Measurements from ENCODE around the gene SPAG16.

The SPAG16 gene

DNA sequence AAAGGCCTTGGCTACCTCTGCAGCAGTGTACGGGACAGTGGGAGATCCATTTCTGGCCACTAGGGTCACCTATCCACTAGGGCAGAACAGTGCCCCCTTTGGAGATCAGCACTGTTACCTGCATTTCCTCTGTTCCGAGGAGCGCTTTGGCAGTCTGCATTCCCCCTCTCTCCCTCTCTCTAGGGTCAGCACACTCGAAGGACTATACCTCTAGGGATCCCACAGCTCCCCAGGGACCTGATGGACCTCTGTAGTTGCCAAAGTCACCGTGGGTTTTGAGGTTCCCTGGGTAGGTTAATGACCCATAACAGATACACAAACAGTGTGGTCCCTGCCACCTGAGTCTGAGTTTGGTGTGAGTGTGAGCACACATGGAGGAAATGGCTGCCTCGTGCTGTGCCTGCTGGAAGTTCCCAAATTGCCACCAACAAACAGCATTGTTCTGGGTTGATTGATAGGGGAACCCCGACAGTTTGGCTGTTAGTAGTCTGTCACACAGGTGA is 1026.8 kb downstream of the SPAG16 start:
- DNase-seq = no peak

DNA sequence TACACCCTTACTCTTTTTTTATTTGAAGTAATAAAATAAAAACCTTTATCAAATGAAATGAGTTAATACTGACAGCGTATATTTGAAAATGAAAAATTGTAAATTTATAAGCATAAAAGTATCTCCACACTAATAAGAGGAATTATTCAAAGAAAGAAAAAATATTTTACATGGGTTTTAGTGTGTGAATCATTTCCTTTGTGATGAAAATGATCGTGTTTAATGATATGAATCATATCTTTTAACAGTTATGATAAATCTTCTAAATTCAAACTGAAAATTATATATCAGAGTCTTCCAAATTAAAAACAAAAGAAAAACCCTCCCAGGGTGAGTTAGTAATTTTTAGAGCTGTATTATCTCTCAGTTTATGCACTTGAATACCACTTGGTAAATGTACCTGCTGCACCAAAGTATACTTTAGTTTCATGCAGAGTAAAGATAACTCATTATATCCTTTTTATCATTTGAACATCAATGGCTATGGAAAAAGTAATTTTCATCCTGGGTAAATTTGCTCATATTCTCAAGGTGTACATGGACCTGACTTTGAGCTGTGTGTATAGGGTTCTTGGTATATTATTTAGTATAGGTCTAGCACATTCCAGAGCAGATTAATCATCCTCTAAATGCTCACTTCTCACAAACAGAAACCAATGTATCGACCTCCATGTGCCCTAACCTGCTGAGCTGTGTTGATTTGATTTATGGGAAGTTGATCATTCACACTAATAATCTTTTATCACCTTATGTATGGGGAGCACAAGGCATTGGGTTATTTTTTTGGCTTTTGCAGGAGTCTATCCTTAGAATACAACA is 1027.9 kb downstream of the SPAG16 start:
- DNase-seq = no peak

DNA sequence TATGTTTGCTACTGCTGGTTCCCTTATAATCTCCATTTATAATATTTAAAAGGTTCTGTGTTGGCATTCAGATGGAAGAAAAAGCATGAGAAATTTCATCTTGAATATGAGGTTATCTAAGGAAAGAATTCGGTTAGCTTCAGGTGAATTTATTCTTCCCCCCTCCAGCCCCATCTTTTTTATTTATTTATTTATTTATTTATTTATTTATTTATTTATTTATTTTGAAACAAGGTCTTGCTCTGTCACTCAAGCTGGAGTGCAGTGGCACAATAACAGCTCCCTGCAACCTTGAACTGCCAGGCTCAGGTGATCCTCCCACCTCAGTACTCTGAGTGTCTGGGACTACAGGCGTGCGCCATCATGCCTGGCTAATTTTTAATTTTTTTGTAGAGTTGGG is 1031.1 kb downstream of the SPAG16 start:
- no peak for DNase-seq

DNA sequence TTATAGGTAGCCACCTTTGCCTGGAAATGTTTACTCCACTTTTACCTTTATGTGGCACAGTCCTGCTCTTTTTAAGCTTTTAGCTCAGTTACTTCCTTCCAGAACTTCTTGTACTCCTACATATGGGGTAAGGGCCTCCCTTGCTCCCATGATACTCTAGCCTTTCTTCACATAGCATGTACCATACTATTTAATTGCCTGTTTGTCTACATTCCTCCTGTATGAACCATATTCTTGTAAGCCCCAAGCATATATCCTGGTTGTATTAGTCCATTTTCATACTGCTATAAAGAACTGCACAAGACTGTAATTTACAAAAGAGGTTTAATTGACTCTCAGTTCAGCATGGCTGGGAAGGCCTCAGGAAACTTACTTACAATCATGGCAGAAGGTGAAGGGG is 1035.9 kb downstream of the SPAG16 start:
- no peak for DNase-seq

DNA sequence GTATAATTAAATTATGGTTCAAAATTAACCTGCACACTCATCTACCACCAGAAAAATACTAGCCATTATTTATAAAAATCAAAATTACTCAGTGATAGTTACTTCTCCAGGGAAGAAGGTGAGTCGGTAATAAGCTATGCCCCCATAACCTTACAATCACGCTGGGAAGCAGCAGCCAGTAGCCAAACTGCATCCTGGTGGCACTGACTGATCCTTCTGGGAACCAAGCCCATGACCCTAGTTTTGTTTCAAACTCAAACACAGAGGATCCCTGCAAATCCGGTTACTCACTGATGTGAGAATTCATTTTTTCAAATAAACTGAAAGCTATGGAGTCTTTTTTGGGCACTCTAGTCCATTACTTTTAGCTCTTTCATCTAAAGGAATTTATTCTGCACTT is 1038.4 kb downstream of the SPAG16 start:
- DNase-seq = no peak

DNA sequence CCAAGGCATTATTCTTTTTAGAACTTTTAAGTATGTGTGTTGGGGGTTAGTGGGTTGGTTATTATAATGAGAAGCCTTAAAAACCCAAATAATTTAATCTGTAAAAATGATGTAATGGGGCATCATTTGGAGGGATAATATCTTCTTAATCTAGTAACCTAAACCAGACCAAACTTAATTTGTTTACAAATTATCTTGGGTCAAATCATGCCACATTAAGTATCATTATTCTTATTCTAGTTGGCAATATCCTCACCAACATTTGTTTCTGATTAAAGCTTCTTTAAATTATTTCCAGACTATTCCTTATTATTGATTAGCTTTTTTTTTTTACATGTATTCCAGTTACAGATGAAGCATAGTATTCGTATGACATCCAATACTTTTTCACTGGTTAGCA is 1041.1 kb downstream of the SPAG16 start:
- DNase-seq = no peak

DNA sequence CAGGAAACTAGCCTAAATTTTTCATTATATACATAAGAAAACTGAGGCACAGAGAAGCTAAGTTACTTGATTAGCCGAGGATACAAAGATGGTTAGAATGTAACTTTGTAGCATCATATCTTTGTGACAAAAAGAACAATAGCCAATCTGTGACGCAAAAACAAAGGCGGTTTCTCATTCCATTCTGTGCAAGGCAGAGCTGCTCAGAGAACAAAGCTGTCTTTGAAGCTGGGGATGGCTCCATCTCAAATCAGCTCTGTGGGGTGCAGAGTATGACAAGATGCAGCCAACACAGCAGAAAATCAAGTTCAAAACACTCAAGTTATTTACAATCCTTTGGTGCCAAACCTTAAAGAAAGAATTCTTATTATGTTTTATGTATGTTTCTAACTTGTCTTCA is 1044.7 kb downstream of the SPAG16 start:
- DNase-seq = no peak

DNA sequence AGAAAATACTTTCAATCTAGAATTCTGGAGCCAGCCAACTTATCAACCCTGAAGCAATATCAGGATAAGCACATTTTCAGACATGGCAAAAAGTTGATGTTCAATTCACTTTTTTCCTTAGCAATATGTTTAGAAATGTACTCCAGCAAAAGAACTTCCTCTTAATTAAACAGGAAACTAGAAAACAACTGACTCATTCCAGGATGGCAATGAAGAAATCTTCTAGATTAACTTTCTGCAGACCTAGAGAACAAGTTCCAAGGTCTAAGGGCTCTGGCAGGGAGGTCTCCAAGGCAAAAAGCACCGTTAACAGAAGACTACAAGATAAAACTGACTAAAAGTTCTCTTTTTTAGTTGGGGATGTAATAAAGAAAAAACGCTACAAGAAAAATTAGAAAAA is 1057.4 kb downstream of the SPAG16 start:
- DNase-seq = peak; percentile 31

DNA sequence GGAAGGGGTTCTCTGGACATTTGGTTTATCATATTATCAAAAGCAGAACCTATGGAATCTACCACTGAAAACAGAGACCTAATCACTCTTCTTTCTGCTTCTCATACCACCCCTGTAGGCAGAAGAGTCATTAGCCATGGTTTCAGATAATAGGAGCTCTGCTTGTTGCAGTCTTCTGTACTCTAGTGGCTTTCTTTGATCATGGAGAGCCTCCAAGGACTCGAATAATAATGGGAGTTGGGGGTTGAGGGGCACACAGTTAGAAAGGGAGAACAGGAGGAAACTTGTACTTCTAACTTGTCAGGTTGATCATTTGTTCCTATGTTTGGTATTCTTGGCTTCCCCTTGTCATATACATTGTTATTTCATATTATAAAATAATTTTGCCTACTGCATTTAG is 1074.2 kb downstream of the SPAG16 start:
- DNase-seq = no peak

DNA sequence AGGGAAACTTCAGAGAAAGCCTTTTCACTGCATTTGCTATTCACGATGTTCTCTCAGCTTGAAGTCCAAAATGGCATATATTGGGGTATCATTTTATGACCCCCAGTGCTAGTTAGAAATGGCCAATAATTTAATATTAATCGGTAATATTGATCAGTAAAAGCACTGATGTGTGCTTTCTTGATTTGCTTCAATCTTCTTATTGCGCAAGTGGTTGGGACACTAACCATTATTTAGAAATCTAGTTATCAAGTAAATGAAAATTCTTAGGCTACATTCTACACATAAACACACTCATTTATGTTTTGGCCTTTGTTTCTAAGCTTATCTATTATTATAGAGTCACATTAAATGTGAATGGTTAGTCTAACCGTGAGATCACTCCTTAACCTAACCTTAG is 1076.9 kb downstream of the SPAG16 start:
- no peak for DNase-seq

DNA sequence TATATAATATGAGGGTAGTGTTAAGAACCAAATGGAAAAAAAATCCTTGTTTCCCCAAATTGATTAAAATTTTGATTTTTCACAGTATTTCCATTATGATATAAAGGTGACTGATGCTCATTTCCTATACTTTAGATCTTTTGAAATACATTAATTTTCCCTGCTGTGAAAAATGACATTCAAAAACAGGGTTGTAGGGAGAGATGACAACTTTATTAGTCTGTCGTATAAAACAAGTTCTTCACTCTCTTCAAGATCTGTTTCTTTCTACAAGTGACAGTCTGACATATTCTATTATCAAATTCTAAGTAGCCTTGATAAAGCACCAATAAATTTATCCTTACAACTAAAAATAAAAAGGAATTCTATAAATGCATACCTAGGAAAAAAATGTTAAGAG is 1081.3 kb downstream of the SPAG16 start:
- no peak for DNase-seq

DNA sequence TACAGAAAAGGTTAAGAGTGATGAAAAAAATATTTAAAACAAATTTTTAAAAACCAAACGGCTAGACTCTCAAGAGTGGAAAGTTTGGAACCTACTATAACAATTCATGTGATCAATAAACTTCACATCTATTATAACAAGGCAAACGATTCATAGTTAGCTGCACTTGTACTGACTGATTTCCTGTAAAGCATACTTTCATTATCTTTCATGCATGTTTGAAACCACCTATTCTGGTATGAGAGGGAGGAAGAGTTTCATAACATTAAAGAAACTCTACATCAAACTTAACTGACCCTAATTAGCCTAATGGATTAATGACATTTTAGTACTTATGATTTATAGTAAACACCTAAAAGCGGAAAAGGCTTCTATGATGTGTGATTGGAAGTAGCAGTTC is 1082.9 kb downstream of the SPAG16 start:
- DNase-seq = no peak

DNA sequence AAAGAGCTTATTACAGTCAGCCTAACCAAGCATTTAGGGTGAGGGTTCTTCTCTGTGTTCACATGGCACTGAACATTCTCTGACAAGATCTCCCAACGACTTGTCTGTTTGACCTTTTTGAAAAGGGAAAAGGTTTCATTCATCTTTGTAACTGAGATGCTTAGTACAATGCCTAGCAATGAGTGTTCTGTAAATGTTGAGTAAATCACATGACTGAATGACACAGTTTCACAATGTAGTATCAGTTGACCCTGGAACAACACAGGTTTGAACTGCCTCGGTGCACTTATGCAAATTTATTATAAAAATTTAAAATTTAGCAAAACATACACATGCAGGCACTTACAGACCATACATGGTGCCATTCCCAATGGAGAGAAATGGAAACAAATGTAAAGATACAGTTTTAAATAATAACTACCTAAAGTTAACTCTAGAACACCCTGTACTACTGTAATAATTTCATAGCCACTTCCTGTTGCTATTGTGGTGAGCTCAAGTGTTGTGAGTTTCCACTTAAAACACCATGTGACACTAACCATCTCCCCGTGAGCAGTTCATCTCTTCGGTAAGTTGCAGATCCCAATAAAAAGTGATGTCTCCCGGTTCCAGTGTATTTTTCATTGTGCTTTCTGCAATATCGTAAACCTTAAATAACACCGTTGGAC is 1092.5 kb downstream of the SPAG16 start:
- DNase-seq = no peak

DNA sequence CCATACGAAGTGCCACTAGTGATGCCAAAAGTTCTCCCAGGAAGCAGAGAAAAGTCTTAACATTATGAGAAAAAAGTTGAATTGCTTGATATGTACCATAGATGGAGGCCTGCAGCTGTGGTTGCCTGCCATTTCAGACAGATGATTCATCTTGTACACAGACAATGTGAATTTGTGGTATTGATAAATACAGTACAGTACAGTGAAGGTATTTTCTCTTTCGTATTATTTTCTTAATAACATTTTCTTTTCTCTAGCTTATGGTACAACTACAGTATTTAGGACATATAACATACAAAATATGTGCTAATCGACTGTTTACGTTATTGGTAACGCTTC is 1093.0 kb downstream of the SPAG16 start:
- no peak for DNase-seq

DNA sequence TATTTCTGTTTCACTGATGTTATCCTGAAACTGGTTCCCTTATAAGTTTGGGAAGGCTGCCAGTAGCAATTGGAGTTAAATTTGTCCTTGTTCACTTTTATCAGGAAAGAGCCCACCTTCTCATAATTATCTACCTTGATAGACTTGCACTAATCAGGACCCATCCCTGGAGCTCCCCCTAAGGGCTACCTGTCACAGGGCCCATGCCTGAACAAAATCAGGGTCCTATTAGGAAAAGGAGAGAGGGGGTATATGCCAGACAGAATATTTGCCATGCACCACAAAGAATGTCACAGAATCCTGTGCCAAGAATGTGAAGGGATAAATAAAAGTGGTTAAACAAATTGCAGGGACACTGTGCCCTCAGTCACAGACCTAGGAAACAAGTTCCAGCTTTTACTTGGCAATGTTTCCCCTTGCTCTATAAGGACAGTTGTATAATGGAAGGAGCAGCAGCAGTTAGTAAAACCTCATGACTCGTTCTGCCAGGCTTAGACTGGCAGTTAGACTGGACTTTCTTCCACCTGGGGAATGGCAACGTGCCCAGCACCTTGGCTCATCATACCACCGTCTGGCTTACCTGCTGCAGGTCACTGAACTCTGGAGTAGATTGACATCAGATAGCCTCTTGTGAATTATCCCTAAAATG is 1094.3 kb downstream of the SPAG16 start:
- DNase-seq = no peak

DNA sequence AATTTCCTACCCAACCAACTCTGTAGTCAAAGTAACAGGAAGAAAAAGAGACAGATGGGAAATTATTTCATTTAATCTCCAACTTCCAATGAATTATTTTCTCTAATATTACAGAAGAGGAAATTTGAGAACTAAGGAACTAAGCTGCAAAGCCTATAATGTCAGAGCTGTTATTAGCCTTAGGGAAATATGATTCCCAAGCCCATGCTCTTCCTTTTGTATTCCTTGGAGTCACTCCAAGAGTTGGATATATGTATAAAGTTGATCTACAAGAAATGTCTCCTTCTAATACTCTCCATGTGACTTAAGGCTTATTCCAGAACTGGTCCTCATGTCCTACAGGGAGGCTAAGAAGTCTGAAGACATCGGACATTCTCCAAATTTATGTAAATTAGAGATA is 1095.0 kb downstream of the SPAG16 start:
- no peak for DNase-seq

DNA sequence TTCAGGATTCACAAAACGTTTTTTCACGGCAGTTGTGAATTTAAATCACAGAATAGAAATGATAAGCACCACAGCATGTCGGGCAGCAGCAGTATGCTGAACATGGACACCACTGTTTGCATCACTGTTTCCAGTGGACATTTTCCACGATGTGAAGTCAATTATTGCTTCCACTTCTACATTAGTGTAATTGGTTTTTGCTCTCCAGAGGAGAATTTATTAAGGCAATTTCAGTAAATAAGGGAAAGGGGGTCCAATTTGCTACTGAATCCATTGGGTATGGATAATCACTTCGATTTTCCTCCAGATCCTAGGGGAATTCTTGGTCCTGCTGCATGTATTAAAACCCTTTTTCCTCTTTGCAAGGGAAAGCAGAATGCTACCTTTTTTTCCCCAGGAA is 1096.4 kb downstream of the SPAG16 start:
- DNase-seq = no peak

DNA sequence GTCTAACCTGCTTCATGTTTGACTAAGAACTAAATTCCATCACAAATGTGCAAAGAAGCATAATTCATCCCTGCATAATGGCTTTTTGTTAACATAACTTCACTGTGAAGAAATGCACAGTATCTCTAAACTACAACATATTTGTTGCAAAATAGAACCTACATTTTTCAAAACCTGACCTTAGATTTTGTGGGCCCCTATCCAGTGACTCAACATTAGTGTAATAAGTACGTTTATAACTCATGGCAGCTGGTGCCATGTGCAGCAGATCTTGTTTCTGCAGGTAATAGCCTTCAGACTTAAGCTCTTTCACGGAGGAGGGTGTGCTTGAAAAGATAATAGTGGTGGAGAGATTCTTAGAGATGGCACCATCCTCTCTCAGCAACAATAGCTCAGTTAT is 1098.0 kb downstream of the SPAG16 start:
- DNase-seq = no peak

DNA sequence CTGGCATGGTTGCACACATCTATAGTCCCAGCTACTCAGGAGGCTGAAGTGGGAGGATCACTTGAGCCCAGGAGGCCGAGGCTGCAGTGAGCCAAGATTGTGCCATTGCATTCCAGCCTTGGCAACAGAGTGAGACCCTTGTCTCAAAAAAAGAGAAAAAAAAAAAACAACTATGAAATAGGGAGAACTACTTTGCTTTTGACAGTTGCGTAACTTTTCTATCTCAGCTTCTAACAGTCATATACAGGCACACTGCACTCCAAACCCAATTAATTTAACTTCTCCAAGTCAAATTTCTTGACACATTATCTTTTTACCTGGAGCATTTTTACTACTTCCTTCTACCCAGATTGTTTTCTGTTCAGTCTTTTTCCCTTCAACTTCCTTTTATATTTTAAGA is 1102.5 kb downstream of the SPAG16 start:
- DNase-seq = no peak

DNA sequence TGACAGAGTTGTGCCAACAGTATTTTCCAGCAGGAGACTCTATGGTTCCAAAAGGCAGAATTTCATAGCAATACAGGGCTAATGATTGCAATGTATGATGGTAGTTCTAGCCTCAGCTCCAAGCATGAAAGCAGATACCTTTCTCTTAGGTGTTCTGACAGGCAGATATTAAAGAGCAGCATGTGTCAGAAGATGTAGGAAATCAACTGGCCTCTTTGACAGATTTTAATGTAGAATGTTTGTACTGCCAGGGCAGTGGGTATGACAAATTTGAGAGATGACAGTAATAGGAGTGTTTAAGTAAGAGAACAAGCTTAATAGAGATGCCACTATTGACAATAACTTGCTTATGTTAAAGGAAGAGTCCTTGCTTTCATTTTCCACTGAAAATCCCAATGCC is 1105.1 kb downstream of the SPAG16 start:
- no peak for DNase-seq

DNA sequence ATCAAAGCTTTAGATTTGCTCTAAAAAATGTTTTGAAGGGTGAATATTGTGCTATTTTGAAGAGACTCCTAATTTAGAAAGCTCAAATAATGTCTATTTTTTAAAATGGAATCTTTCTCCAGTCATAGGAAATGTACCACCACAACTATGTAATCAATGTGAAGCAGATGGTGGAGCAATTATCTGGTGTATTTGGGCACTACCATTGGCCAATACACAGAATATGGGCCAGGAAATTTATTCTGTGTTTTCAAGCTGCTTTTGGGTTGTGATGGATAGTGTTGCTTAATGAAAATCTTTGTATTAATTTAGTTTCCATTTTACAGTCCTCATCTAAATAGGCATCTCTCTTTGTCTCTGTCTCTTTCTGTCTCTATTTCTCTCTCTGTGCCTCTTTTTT is 1109.5 kb downstream of the SPAG16 start:
- no peak for DNase-seq

DNA sequence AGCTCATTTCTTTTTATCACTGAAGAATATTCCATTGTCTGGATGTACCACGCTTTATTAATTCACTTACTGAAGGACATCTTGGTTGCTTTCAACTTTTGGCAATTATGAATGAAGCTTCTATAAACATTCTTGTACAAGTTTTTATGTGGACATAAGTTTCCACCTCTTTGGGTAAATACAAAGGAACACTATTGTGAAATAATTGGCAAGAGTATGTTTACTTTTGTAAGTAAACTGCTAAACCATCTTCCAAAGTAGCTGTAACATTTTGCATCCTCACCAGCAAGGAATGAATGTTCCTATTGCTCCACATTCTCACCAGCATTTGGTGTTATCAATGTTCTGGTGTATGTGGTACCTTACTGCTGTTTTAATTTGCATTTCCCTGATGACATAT is 1110.8 kb downstream of the SPAG16 start:
- no peak for DNase-seq

DNA sequence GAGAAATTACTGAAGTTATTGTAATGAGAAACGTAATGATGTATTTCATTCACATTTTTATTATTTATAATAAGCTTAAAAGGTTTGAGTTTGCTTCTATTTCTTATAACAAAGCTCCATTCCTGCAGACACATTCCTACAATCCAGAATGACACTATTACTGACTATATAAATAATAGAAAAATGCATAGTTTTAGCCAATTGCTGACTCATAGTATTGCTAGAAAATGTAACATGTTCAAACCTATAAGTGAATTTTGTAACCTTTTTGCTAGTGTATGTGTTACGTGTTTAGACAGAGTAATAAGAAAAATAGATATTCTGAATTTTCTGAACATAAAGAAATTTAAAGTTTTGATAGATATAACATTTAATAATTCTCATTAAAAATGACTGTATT is 1117.3 kb downstream of the SPAG16 start:
- no peak for DNase-seq

DNA sequence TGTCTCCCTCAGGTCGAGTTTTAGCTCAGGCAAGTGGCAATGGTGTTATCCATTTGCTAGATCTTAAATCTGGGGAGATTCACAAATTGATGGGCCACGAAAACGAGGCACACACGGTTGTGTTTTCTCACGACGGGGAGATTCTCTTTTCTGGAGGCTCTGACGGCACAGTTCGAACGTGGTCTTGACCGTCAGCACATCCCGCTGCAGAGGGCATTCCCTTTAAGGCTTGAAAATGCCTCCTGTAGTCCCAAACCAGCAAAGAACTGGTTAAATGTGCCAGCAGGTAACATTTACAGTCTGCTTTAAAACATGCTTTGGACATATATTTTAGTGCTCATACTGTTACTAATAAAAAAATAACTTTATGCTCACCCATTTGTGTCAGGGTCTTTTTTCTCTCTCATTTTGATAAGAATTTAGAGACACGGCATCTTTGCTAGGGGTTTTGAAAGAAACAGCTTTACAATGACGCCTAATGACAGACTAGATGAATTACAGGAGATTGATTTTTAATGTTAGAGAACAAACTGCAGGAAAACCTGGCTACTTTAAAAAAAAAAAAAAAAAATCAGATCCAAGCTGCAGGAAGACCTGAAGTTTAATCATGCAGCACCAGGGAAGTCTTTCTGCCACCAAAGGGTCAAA is 1126.0 kb downstream of the SPAG16 start:
- DNase-seq = no peak
